Neural crest cell (in vitro differentiated cells): ENCODE data around the gene LCMT2. TPM values are rescaled to one million over a fixed set of nuclear protein-coding genes. Genes with fewer than 3 reads are reported as not detected.

Experiments used
- DNase-seq: peaks from one replicate; pipeline ENCODE4 v3.0.0; 2021; ENCODE audit warnings: low read depth, mixed read lengths, low spot score
- H3K27ac Mint-ChIP-seq: one replicate; pipeline ENCODE4 v1.8.0; 2021; ENCODE audit warnings: mild to moderate bottlenecking, mixed read lengths; ENCODE audit not compliant: unreplicated experiment
- H3K27me3 Mint-ChIP-seq: 2 replicates; pipeline ENCODE4 v1.8.0; 2021; ENCODE audit warnings: low read depth, mild to moderate bottlenecking, mixed read lengths
- H3K36me3 Mint-ChIP-seq: 2 replicates; pipeline ENCODE4 v1.8.0; 2021; ENCODE audit warnings: low read depth, mild to moderate bottlenecking, mixed read lengths
- H3K4me1 Mint-ChIP-seq: 2 replicates; pipeline ENCODE4 v1.8.0; 2021; ENCODE audit warnings: mixed read lengths
- H3K4me3 Mint-ChIP-seq: one replicate; pipeline ENCODE4 v1.8.0; 2021; ENCODE audit warnings: mild to moderate bottlenecking, mixed read lengths
- H3K9me3 Mint-ChIP-seq: 2 replicates; pipeline ENCODE4 v1.8.0; 2021; ENCODE audit warnings: mixed read lengths
- CTCF ChIP-seq: fragments of 200-600 bp; sonication (generic); conservative IDR thresholded peaks from 2 replicates; pipeline ENCODE4 v1.5.0; 2021; ENCODE audit warnings: antibody characterized with exemption, mild to moderate bottlenecking
- total RNA-seq: library from RNA; stranded (reverse); gene quantifications from 2 replicates; pipeline ENCODE4 v1.2.1, GENCODE V29; 2021

LCMT2 gene
- total RNA-seq, 1 donor from 2014 or later, result 18.8 TPM

GRCh38 chr15:43302205-43302817 is 28.1 kb downstream of the LCMT2 start, which contains the start of gene TGM7:
TGM7 (minus strand) TSS chr15:43302255.
- no peak within 1 kb of the TSS for H3K4me3 Mint-ChIP-seq
- no peak for DNase-seq
- no peaks in the 10 kb centered on the region for H3K9me3 Mint-ChIP-seq
- TF ChIP-seq CTCF, result no peak
- H3K36me3 Mint-ChIP-seq, result no peaks in the 10 kb centered on the region
- no peak within 1 kb of the TSS for H3K27ac Mint-ChIP-seq
- peaks cover 37% of the 10 kb centered on the region for H3K27me3 Mint-ChIP-seq
- peaks cover 5% of the 10 kb centered on the region for H3K4me1 Mint-ChIP-seq

- H3K36me3 Mint-ChIP-seq, result no peaks in the 10 kb centered on the region
- no peak for TF ChIP-seq CTCF
- no peak overlapping the region for H3K27ac Mint-ChIP-seq
- no peak overlapping the region for H3K4me3 Mint-ChIP-seq
- peaks cover 15% of the 10 kb centered on the region for H3K4me1 Mint-ChIP-seq
- peaks cover 22% of the 10 kb centered on the region for H3K27me3 Mint-ChIP-seq
- DNase-seq, result no peak
- H3K9me3 Mint-ChIP-seq, result no peaks in the 10 kb centered on the region
These were observed 30.5 kb downstream of the LCMT2 start for GRCh38 chr15:43299884-43300283.

GRCh38 chr15:43299411-43299810 is 31.0 kb downstream of the LCMT2 start:
- no peak for TF ChIP-seq CTCF
- Mint-ChIP-seq H3K36me3 (no peaks in the 10 kb centered on the region), H3K4me3 (no peak overlapping the region), H3K27me3 (peaks cover 25% of the 10 kb centered on the region), H3K4me1 (peaks cover 15% of the 10 kb centered on the region), H3K27ac (no peak overlapping the region), H3K9me3 (no peaks in the 10 kb centered on the region)
- DNase-seq, result no peak

- H3K4me1 Mint-ChIP-seq, result peaks cover 15% of the 10 kb centered on the region
- H3K36me3 Mint-ChIP-seq, result no peaks in the 10 kb centered on the region
- no peak for TF ChIP-seq CTCF
- H3K4me3 Mint-ChIP-seq, result no peak overlapping the region
- no peak overlapping the region for H3K27ac Mint-ChIP-seq
- no peaks in the 10 kb centered on the region for H3K9me3 Mint-ChIP-seq
- DNase-seq, result no peak
- peaks cover 51% of the 10 kb centered on the region for H3K27me3 Mint-ChIP-seq
These were observed 36.2 kb downstream of the LCMT2 start for GRCh38 chr15:43294091-43294706.

GRCh38 chr15:43293432-43293831 is 36.9 kb downstream of the LCMT2 start:
- DNase-seq, result no peak
- H3K27me3 Mint-ChIP-seq, result peaks cover 55% of the 10 kb centered on the region

More at GRCh38 chr15:43293432-43293831, 36.9 kb downstream of the LCMT2 start:
- no peak overlapping the region for H3K4me3 Mint-ChIP-seq
- H3K36me3 Mint-ChIP-seq, result no peaks in the 10 kb centered on the region
- H3K27ac Mint-ChIP-seq, result no peak overlapping the region
- no peak for TF ChIP-seq CTCF
- no peaks in the 10 kb centered on the region for H3K9me3 Mint-ChIP-seq
- peaks cover 15% of the 10 kb centered on the region for H3K4me1 Mint-ChIP-seq
